GM12878 (cell line): ENCODE measurements around the gene TSSK2. TPM values are rescaled to one million over a fixed set of nuclear protein-coding genes. Genes with fewer than 3 reads are reported as not detected.

ENCODE experiments used
- CBFB ChIP-seq: IDR thresholded peaks from 2 replicates; pipeline ENCODE4 v1.6.1; 2016; ENCODE audit warnings: antibody characterized with exemption, low read depth
- CBX5 ChIP-seq: sonication (generic); IDR thresholded peaks from 2 replicates; pipeline ENCODE4 v1.6.1; 2016; ENCODE audit warnings: low read depth, moderate library complexity, mild to moderate bottlenecking, inconsistent platforms
- HDAC2 ChIP-seq: fragments of 200-600 bp; sonication (generic); IDR thresholded peaks from 2 replicates; pipeline ENCODE4 v1.6.1; 2017
- MEF2B ChIP-seq: fragments of 450-650 bp; IDR thresholded peaks from 2 replicates; pipeline ENCODE4 v1.6.1; 2018; ENCODE audit warnings: mild to moderate bottlenecking, moderate library complexity; ENCODE audit not compliant: partially characterized antibody, poor library complexity, severe bottlenecking
- PBX3 ChIP-seq: IDR thresholded peaks from 2 replicates; pipeline ENCODE4 v1.6.1; 2011; ENCODE audit warnings: mild to moderate bottlenecking, low read depth, low read length, moderate library complexity; ENCODE audit not compliant: insufficient replicate concordance
- SPI1 ChIP-seq: IDR thresholded peaks from 2 replicates; pipeline ENCODE4 v1.6.1; 2011; ENCODE audit warnings: low read depth, mild to moderate bottlenecking, low read length, moderate library complexity, borderline replicate concordance; ENCODE audit not compliant: insufficient read depth
- polyA plus RNA-seq, 11 experiments: library from polyadenylated mRNA; depleted of rRNA in 4 of 11; unstranded in 6 of 11; stranded (reverse) in 5 of 11; fragments of >200 nt; fragmentation: Nextera tagmentation in 4 of 11; fragmentation: Illumina TruSeq in 1 of 11; extraction: Ambion mirVana in 4 of 11; extraction: Trizol in 1 of 11; gene quantifications; 1 replicate in 1 of 11; 2 replicates in 10 of 11; pipeline versions ENCODE4 v1.2.1 to v1.2.3, GENCODE V29; 2011 to 2016; ENCODE audit warnings: inconsistent platforms in 2 of 11, missing spikeins in 2 of 11, low read depth in 1 of 11
- total RNA-seq, 4 experiments: library from RNA; depleted of rRNA in 3 of 4; stranded (reverse); fragments of >200 nt in 3 of 4; fragmentation: Illumina TruSeq in 1 of 4; extraction: Trizol in 1 of 4; gene quantifications; 2 replicates each; pipeline versions ENCODE4 v1.2.1 to v1.2.3, GENCODE V29; 2013 to 2021
- TF ChIP-seq, protein P1 (sequence below): fragments of 450-650 bp; IDR thresholded peaks from 2 replicates; pipeline ENCODE4 v1.6.1; 2018; ENCODE audit warnings: mild to moderate bottlenecking, low read depth, moderate library complexity; ENCODE audit not compliant: partially characterized antibody
- TF ChIP-seq, protein P2 (sequence below): fragments of 450-650 bp; IDR thresholded peaks from 2 replicates; pipeline ENCODE4 v1.6.1; 2017; ENCODE audit warnings: mild to moderate bottlenecking

The TSSK2 gene
- total and polyA plus RNA-seq, 10 of the 15 experiments (the other 5 are each of a cell fraction or from before 2014, with no cell fraction given) = 0.03 to 0.17 TPM; not detected in 8

GRCh38 chr22:19128009-19128401 is 3.1 kb upstream of the TSSK2 start (continued):
- TF ChIP-seq SPI1 (no peak), HDAC2 (no peak), MEF2B (no peak), CBFB (no peak), PBX3 (no peak), CBX5 (no peak)
- TF ChIP-seq, protein P1, sequence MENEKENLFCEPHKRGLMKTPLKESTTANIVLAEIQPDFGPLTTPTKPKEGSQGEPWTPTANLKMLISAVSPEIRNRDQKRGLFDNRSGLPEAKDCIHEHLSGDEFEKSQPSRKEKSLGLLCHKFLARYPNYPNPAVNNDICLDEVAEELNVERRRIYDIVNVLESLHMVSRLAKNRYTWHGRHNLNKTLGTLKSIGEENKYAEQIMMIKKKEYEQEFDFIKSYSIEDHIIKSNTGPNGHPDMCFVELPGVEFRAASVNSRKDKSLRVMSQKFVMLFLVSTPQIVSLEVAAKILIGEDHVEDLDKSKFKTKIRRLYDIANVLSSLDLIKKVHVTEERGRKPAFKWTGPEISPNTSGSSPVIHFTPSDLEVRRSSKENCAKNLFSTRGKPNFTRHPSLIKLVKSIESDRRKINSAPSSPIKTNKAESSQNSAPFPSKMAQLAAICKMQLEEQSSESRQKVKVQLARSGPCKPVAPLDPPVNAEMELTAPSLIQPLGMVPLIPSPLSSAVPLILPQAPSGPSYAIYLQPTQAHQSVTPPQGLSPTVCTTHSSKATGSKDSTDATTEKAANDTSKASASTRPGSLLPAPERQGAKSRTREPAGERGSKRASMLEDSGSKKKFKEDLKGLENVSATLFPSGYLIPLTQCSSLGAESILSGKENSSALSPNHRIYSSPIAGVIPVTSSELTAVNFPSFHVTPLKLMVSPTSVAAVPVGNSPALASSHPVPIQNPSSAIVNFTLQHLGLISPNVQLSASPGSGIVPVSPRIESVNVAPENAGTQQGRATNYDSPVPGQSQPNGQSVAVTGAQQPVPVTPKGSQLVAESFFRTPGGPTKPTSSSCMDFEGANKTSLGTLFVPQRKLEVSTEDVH = no peak
- TF ChIP-seq, protein P2, sequence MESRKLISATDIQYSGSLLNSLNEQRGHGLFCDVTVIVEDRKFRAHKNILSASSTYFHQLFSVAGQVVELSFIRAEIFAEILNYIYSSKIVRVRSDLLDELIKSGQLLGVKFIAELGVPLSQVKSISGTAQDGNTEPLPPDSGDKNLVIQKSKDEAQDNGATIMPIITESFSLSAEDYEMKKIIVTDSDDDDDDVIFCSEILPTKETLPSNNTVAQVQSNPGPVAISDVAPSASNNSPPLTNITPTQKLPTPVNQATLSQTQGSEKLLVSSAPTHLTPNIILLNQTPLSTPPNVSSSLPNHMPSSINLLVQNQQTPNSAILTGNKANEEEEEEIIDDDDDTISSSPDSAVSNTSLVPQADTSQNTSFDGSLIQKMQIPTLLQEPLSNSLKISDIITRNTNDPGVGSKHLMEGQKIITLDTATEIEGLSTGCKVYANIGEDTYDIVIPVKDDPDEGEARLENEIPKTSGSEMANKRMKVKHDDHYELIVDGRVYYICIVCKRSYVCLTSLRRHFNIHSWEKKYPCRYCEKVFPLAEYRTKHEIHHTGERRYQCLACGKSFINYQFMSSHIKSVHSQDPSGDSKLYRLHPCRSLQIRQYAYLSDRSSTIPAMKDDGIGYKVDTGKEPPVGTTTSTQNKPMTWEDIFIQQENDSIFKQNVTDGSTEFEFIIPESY = no peak
